HK-2 (cell line): Measurements from ENCODE around the gene NOBOX.
A peak's percentile ranks its signal among the peaks of the same experiment; 100 is the strongest.
"Not testable (repeated sequence)": the region's sequence is repeated elsewhere in the genome, so short reads cannot be mapped to it uniquely, and the experiment has no call there.

Source experiments
- DNase-seq: peaks from one replicate; pipeline ENCODE4 v3.0.0-alpha.2; 2018; ENCODE audit not compliant: unreplicated experiment

The NOBOX gene

GRCh38 chr7:144391823-144392255 lies 11.7 kb downstream of the NOBOX start:
- peak; percentile 9 for DNase-seq

- no peak for DNase-seq
Observed at GRCh38 chr7:144391014-144391413, 12.5 kb downstream of the NOBOX start.

- no peak for DNase-seq
Observed at GRCh38 chr7:144390481-144390880, 13.0 kb downstream of the NOBOX start.

GRCh38 chr7:144388950-144389349 lies 14.5 kb downstream of the NOBOX start:
- DNase-seq, result no peak

GRCh38 chr7:144386741-144387140 lies 16.8 kb downstream of the NOBOX start:
- peak; percentile 5 for DNase-seq

- peak; percentile 74 for DNase-seq
Observed at GRCh38 chr7:144384555-144385245, 18.8 kb downstream of the NOBOX start.

- DNase-seq, result peak; percentile 61
Observed at GRCh38 chr7:144384071-144384470, 19.4 kb downstream of the NOBOX start.

- DNase-seq, result no peak
Observed at GRCh38 chr7:144379776-144380384, 23.6 kb downstream of the NOBOX start.

GRCh38 chr7:144378651-144379050 lies 24.8 kb downstream of the NOBOX start:
- DNase-seq, result peak; percentile 13

GRCh38 chr7:144369221-144369620 lies 34.3 kb downstream of the NOBOX start:
- DNase-seq, result not testable (repeated sequence)

- DNase-seq, result not testable (repeated sequence)
Observed at GRCh38 chr7:144367250-144367649, 36.2 kb downstream of the NOBOX start.

GRCh38 chr7:144365523-144365922 lies 38.0 kb downstream of the NOBOX start:
- DNase-seq, result not testable (repeated sequence)

GRCh38 chr7:144362061-144362460 lies 41.4 kb downstream of the NOBOX start:
- not testable (repeated sequence) for DNase-seq

- not testable (repeated sequence) for DNase-seq
Observed at GRCh38 chr7:144356860-144357259, 46.6 kb downstream of the NOBOX start.

- DNase-seq, result not testable (repeated sequence)
Observed at GRCh38 chr7:144356185-144356584, 47.3 kb downstream of the NOBOX start.

GRCh38 chr7:144355176-144355822 lies 48.2 kb downstream of the NOBOX start, which contains the start of gene ARHGEF5:
ARHGEF5 (plus strand) TSS chr7:144355402; CDS start chr7:144362670, 7,268 bp downstream.
- not testable (repeated sequence) for DNase-seq

GRCh38 chr7:144351667-144352066 lies 51.8 kb downstream of the NOBOX start:
- DNase-seq, result not testable (repeated sequence)

- not testable (repeated sequence) for DNase-seq
Observed at GRCh38 chr7:144348625-144349024, 54.9 kb downstream of the NOBOX start.
